SU-DHL-6 (cell line): ENCODE results near the gene AMOTL1.
"Not testable (repeated sequence)": the region's sequence is repeated elsewhere in the genome, so short reads cannot be mapped to it uniquely, and the experiment has no call there.

Experiments
- H2AFZ ChIP-seq: fragments of 200-600 bp; sonication (generic); 2 replicates; pipeline ENCODE4 v1.6.1; 2014; ENCODE audit warnings: low read depth, mild to moderate bottlenecking, moderate library complexity, mixed read lengths, antibody characterized with exemption, low read length; ENCODE audit not compliant: severe bottlenecking
- H3F3A ChIP-seq: fragments of 200-600 bp; shearing (Covaris generic); 2 replicates; pipeline ENCODE4 v1.6.0; 2016; ENCODE audit warnings: antibody characterized with exemption, mild to moderate bottlenecking; ENCODE audit not compliant: insufficient read depth
- H3K27ac ChIP-seq: fragments of 200-600 bp; sonication (generic); 2 replicates; pipeline ENCODE4 v1.5.1; 2016; ENCODE audit warnings: low read depth, mild to moderate bottlenecking, low read length, moderate library complexity, mixed read lengths
- H3K27me3 ChIP-seq: fragments of 200-600 bp; sonication (generic), shearing (Covaris generic); 2 replicates; pipeline ENCODE4 v1.6.0; 2014; ENCODE audit warnings: mild to moderate bottlenecking, low read length
- H3K36me3 ChIP-seq: fragments of 200-600 bp; sonication (generic); 2 replicates; pipeline ENCODE4 v1.6.1; 2014; ENCODE audit warnings: mild to moderate bottlenecking, low read length, mixed read lengths
- H3K4me2 ChIP-seq: fragments of 300-600, 200-600 bp; shearing (Covaris generic), sonication (generic); 2 replicates; pipeline ENCODE4 v1.6.0; 2014; ENCODE audit warnings: low read length, low read depth, mild to moderate bottlenecking; ENCODE audit not compliant: poor library complexity, severe bottlenecking
- H3K4me3 ChIP-seq: fragments of 200-600 bp; sonication (generic); 2 replicates; pipeline ENCODE4 v1.5.1; 2014; ENCODE audit warnings: antibody characterized with exemption, low read length, mild to moderate bottlenecking, mixed read lengths; ENCODE audit not compliant: insufficient read depth, poor library complexity, severe bottlenecking
- H3K79me2 ChIP-seq: fragments of 200-600 bp; sonication (generic); 2 replicates; pipeline ENCODE4 v1.6.1; 2014; ENCODE audit warnings: mild to moderate bottlenecking, low read length, moderate library complexity; ENCODE audit not compliant: insufficient read depth
- H3K9ac ChIP-seq: fragments of 200-600 bp; sonication (generic); 2 replicates; pipeline ENCODE4 v1.7.0; 2014; ENCODE audit warnings: mild to moderate bottlenecking, low read length
- H3K9me2 ChIP-seq: fragments of 200-600 bp; sonication (generic); replicated peaks from 2 replicates; pipeline ENCODE4 v1.6.1; 2014; ENCODE audit warnings: low read length; ENCODE audit not compliant: insufficient read depth
- H3K9me3 ChIP-seq: fragments of 200-600 bp; sonication (generic); 2 replicates; pipeline ENCODE4 v1.6.1; 2014; ENCODE audit warnings: low read length, mixed read lengths; ENCODE audit not compliant: insufficient read depth
- H4K20me1 ChIP-seq: fragments of 200-600 bp; sonication (generic); 2 replicates; pipeline ENCODE4 v1.6.1; 2014; ENCODE audit warnings: low read depth, mild to moderate bottlenecking, antibody characterized with exemption, low read length, moderate library complexity, mixed read lengths
- CTCF ChIP-seq: fragments of 200-600 bp; sonication (generic); IDR thresholded peaks from one replicate; pipeline ENCODE4 v1.5.1; 2017; ENCODE audit warnings: antibody characterized with exemption, mild to moderate bottlenecking, low read length, moderate library complexity; ENCODE audit not compliant: insufficient read depth, poor library complexity, severe bottlenecking
- EZH2phosphoT487 ChIP-seq: fragments of 200-600 bp; sonication (generic), shearing (Covaris generic); conservative IDR thresholded peaks from 2 replicates; pipeline ENCODE4 v1.6.1; 2018; ENCODE audit warnings: mild to moderate bottlenecking, antibody characterized with exemption, low read length, moderate library complexity, mixed read lengths

AMOTL1 gene

GRCh38 chr11:94806419-94806818 is 38.3 kb downstream of the AMOTL1 start:
- no peak overlapping the region for H3K9ac ChIP-seq
- H3K27ac ChIP-seq: no peak overlapping the region
- H3K9me2 ChIP-seq: no peaks in the 10 kb centered on the region
- H3K36me3 ChIP-seq: no peaks in the 10 kb centered on the region
- TF ChIP-seq EZH2phosphoT487: no peak
- TF ChIP-seq CTCF: no peak
- H3F3A ChIP-seq: no peaks in the 10 kb centered on the region
- H3K4me2 ChIP-seq: no peak overlapping the region
- H4K20me1 ChIP-seq: no peaks in the 10 kb centered on the region
- H2AFZ ChIP-seq: no peak overlapping the region
- no peaks in the 10 kb centered on the region for H3K79me2 ChIP-seq
- H3K9me3 ChIP-seq: no peaks in the 10 kb centered on the region
- no peaks in the 10 kb centered on the region for H3K27me3 ChIP-seq
- no peak overlapping the region for H3K4me3 ChIP-seq

GRCh38 chr11:94809251-94809650 is 41.1 kb downstream of the AMOTL1 start:
- H3K4me3 ChIP-seq: no peak overlapping the region
- no peaks in the 10 kb centered on the region for H3K9me2 ChIP-seq
- H3K27ac ChIP-seq: no peak overlapping the region
- no peaks in the 10 kb centered on the region for H3K27me3 ChIP-seq
- H3K36me3 ChIP-seq: no peaks in the 10 kb centered on the region
- no peak overlapping the region for H3K9ac ChIP-seq
- no peaks in the 10 kb centered on the region for H3K79me2 ChIP-seq
- no peaks in the 10 kb centered on the region for H4K20me1 ChIP-seq
- H3F3A ChIP-seq: no peaks in the 10 kb centered on the region
- no peak overlapping the region for H2AFZ ChIP-seq
- H3K4me2 ChIP-seq: no peak overlapping the region
- TF ChIP-seq EZH2phosphoT487 (no peak), CTCF (no peak)
- no peaks in the 10 kb centered on the region for H3K9me3 ChIP-seq

- H3K4me2 ChIP-seq, H2AFZ ChIP-seq, H3K9me2 ChIP-seq, H3K36me3 ChIP-seq, H3K9me3 ChIP-seq, H3K27me3 ChIP-seq, H3F3A ChIP-seq, H3K27ac ChIP-seq, H3K4me3 ChIP-seq, H4K20me1 ChIP-seq, H3K79me2 ChIP-seq, H3K9ac ChIP-seq: not testable (repeated sequence)
Measured at GRCh38 chr11:94812724-94813720, 44.9 kb downstream of the AMOTL1 start.

GRCh38 chr11:94814272-94814976 is 46.3 kb downstream of the AMOTL1 start:
- TF ChIP-seq CTCF (no peak), EZH2phosphoT487 (no peak)
- Histone ChIP-seq H3K27ac (no peak overlapping the region), H3K4me2 (no peak overlapping the region), H3K79me2 (no peaks in the 10 kb centered on the region), H3K9me3 (peaks cover 6% of the 10 kb centered on the region; the same call in 1 of the 2 replicates), H3K9ac (no peak overlapping the region), H3K27me3 (no peaks in the 10 kb centered on the region), H2AFZ (no peak overlapping the region), H3F3A (no peaks in the 10 kb centered on the region), H3K9me2 (no peaks in the 10 kb centered on the region), H4K20me1 (no peaks in the 10 kb centered on the region), H3K4me3 (no peak overlapping the region), H3K36me3 (no peaks in the 10 kb centered on the region)
